CD14-positive monocyte (primary cell): ENCODE measurements around the gene NRSN2. TPM values are rescaled to one million over a fixed set of nuclear protein-coding genes. Genes with fewer than 3 reads are reported as not detected.

ENCODE experiments used
- DNase-seq, 3 donors: peaks; one replicate each; pipeline ENCODE4 v3.0.0-alpha.2; 2011 to 2022
- H2AFZ ChIP-seq: 2 replicates; pipeline ENCODE4 v1.6.0; 2012; ENCODE audit warnings: mild to moderate bottlenecking, low read depth, low read length, inconsistent platforms; ENCODE audit not compliant: insufficient read depth, poor library complexity, severe bottlenecking
- H3K27ac ChIP-seq, 2 donors: 1 replicate in 1 of 2; 2 replicates in 1 of 2; pipeline ENCODE4 v1.5.1; 2012 to 2013; ENCODE audit warnings: low read length in 2 of 2, control low read depth in 1 of 2, inconsistent platforms in 1 of 2, low read depth in 1 of 2, mild to moderate bottlenecking in 1 of 2
- H3K27me3 ChIP-seq, 2 donors: one replicate each; pipeline versions ENCODE4 v1.6.0 to v1.6.1; 2011 to 2013; ENCODE audit warnings: low read length in 2 of 2; ENCODE audit not compliant: control insufficient read depth in 2 of 2, insufficient read depth in 2 of 2
- H3K36me3 ChIP-seq, 2 donors: replicated peaks in 1 of 2; 1 replicate in 1 of 2; 2 replicates in 1 of 2; pipeline versions ENCODE4 v1.5.1 to v1.6.1; 2012 to 2013; ENCODE audit warnings: low read length in 2 of 2, control low read depth in 1 of 2, inconsistent platforms in 1 of 2, mild to moderate bottlenecking in 1 of 2; ENCODE audit not compliant: insufficient read depth in 2 of 2, control insufficient read depth in 1 of 2
- H3K4me1 ChIP-seq, 2 donors: 1 replicate in 1 of 2; 2 replicates in 1 of 2; pipeline versions ENCODE4 v1.5.1 to v1.6.1; 2012 to 2013; ENCODE audit warnings: low read length in 2 of 2, control low read depth in 1 of 2, inconsistent platforms in 1 of 2, mild to moderate bottlenecking in 1 of 2, moderate library complexity in 1 of 2; ENCODE audit not compliant: insufficient read depth in 2 of 2, control insufficient read depth in 1 of 2
- H3K4me2 ChIP-seq: replicated peaks from 2 replicates; pipeline ENCODE3; 2012; ENCODE audit warnings: low read length, moderate library complexity, mild to moderate bottlenecking; ENCODE audit not compliant: poor library complexity, severe bottlenecking; ENCODE audit errors: extremely low read depth
- H3K4me3 ChIP-seq, 3 experiments: fragments of 200-600 bp in 1 of 3; sonication (generic) in 1 of 3; replicated peaks in 1 of 3; 1 replicate in 2 of 3; 2 replicates in 1 of 3; pipeline ENCODE4 v1.5.1; 2011 to 2013; ENCODE audit warnings: low read length in 3 of 3, mild to moderate bottlenecking in 3 of 3, control low read depth in 2 of 3, low read depth in 2 of 3, inconsistent platforms in 1 of 3, moderate library complexity in 1 of 3
- H3K79me2 ChIP-seq: 2 replicates; pipeline ENCODE4 v1.6.0; 2012; ENCODE audit warnings: mild to moderate bottlenecking, control low read depth, inconsistent platforms, low read length, moderate library complexity; ENCODE audit not compliant: insufficient read depth
- H3K9ac ChIP-seq: 2 replicates; pipeline ENCODE4 v1.6.0; 2017; ENCODE audit warnings: low read length, mild to moderate bottlenecking; ENCODE audit not compliant: insufficient read depth, poor library complexity, severe bottlenecking
- H3K9me3 ChIP-seq, 2 donors: replicated peaks in 1 of 2; 1 replicate in 1 of 2; 2 replicates in 1 of 2; pipeline versions ENCODE4 v1.5.1 to v1.6.1; 2012 to 2013; ENCODE audit warnings: low read length in 2 of 2, control low read depth in 1 of 2; ENCODE audit not compliant: control insufficient read depth in 1 of 2, insufficient read depth in 1 of 2
- H4K20me1 ChIP-seq: 2 replicates; pipeline ENCODE4 v1.6.0; 2012; ENCODE audit warnings: mild to moderate bottlenecking, low read length, control low read depth, moderate library complexity; ENCODE audit not compliant: insufficient read depth
- H3K27ac Mint-ChIP-seq, 7 donors: one replicate each; pipeline ENCODE4 v1.8.0; 2020; ENCODE audit warnings: mild to moderate bottlenecking in 7 of 7, mixed read lengths in 7 of 7, moderate library complexity in 6 of 7, inconsistent platforms in 2 of 7
- H3K27me3 Mint-ChIP-seq, 3 donors: one replicate each; pipeline ENCODE4 v1.8.0; 2021 to 2022; ENCODE audit warnings: low read depth in 3 of 3, mild to moderate bottlenecking in 3 of 3, mixed read lengths in 3 of 3, moderate library complexity in 3 of 3, inconsistent platforms in 1 of 3
- H3K36me3 Mint-ChIP-seq, 2 donors: one replicate each; pipeline ENCODE4 v1.8.0; 2020; ENCODE audit warnings: mixed read lengths in 2 of 2, inconsistent platforms in 1 of 2, mild to moderate bottlenecking in 1 of 2
- H3K4me1 Mint-ChIP-seq: one replicate; pipeline ENCODE4 v1.8.0; 2020; ENCODE audit warnings: mild to moderate bottlenecking, mixed read lengths
- H3K4me3 Mint-ChIP-seq, 2 donors: one replicate each; pipeline ENCODE4 v1.8.0; 2020; ENCODE audit warnings: mild to moderate bottlenecking in 2 of 2, mixed read lengths in 2 of 2, moderate library complexity in 1 of 2
- H3K9me3 Mint-ChIP-seq, 7 donors: one replicate each; pipeline ENCODE4 v1.8.0; 2020 to 2022; ENCODE audit warnings: mixed read lengths in 7 of 7, mild to moderate bottlenecking in 6 of 7, moderate library complexity in 6 of 7, inconsistent platforms in 2 of 7
- CTCF ChIP-seq: fragments of 200-600 bp; IDR thresholded peaks from one replicate; pipeline ENCODE4 v1.8.0; 2022; ENCODE audit warnings: antibody characterized with exemption, mild to moderate bottlenecking
- WGBS: methylation state at CpG from one replicate; pipeline ENCODE4 v1.1.5; 2013; ENCODE audit warnings: missing lambda C conversion rate; ENCODE audit not compliant: insufficient coverage; 5-methylcytosine and 5-hydroxymethylcytosine counted together
- intact Hi-C, 2 donors: fragments of 100-400 bp; cut with micrococcal nuclease; formaldehyde crosslinking; loops; one replicate each; pipeline versions ENCODE4 v1.15.0 to v1.15.1; 2023
- polyA plus RNA-seq, 3 donors: library from polyadenylated mRNA; depleted of rRNA in 1 of 3; unstranded in 2 of 3; stranded (reverse) in 1 of 3; fragments of 300-500 nt in 2 of 3; fragments of >200 nt in 1 of 3; fragmentation: Illumina TruSeq in 2 of 3; gene quantifications; 1 replicate in 2 of 3; 2 replicates in 1 of 3; pipeline ENCODE4 v1.2.3, GENCODE V29; 2012 to 2021

NRSN2 gene
- polyA plus RNA-seq, 3 donors, result 0.09 to 0.73 (median 0.56) TPM

DNA sequence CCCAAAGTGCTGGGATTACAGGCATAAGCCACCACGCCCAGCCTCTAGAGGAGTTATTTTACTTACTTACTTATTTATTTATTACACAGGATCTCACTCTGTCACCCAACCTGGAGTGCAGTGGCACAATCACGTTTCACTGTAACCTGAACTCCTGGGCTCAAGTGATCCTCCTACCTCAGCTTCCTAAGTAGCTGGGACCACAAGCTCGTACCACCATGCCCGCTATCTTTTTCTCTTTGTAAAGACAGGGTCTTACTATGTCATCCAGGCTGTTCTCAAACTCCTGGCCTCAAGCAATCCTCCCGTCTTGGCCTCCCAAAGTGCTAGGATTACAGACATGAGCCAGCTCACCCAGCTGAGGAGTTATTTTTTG lies 32.0 kb downstream of the NRSN2 start:
- Histone ChIP-seq H3K4me2 (no peak overlapping the region), H3K4me1 (peaks cover 13 to 19% of the 10 kb centered on the region in 2 donors), H3K4me3 (no peak overlapping the region), H3K36me3 (no peaks in the 10 kb centered on the region), H3K79me2 (no peaks in the 10 kb centered on the region), H4K20me1 (no peaks in the 10 kb centered on the region), H3K27ac (no peak overlapping the region), H2AFZ (no peak overlapping the region), H3K9ac (no peak overlapping the region), H3K9me3 (no peaks in the 10 kb centered on the region), H3K27me3 (no peaks in the 10 kb centered on the region)
- 90% methylated on average over 3 of the region's 5 CpGs for WGBS
- Mint-ChIP-seq H3K27ac (no peak overlapping the region), H3K4me3 (no peak overlapping the region), H3K36me3 (peaks cover 0 to 4% of the 10 kb centered on the region in 2 donors), H3K9me3 (peaks cover 0 to 2% (median 0%) of the 10 kb centered on the region in 7 donors), H3K27me3 (peaks cover 1 to 4% (median 2%) of the 10 kb centered on the region in 3 donors), H3K4me1 (peaks cover 14% of the 10 kb centered on the region)
- TF ChIP-seq CTCF, result no peak
- DNase-seq, result no peak
- intact Hi-C loops, result no loop called here

- no peaks in the 10 kb centered on the region for H4K20me1 ChIP-seq
- no peak for TF ChIP-seq CTCF
- H3K4me1 ChIP-seq, result peaks cover 10 to 18% of the 10 kb centered on the region in 2 donors
- DNase-seq, result peak; percentile 56 to 61 (median 59)
- H3K36me3 ChIP-seq, result no peaks in the 10 kb centered on the region
- H3K4me2 ChIP-seq, result peak overlapping the region; percentile 96
- peaks cover 0 to 2% (median 1%) of the 10 kb centered on the region in 3 donors for H3K27me3 Mint-ChIP-seq
- no peaks in the 10 kb centered on the region for H3K27me3 ChIP-seq
- peaks cover 5 to 10% of the 10 kb centered on the region in 2 donors for H3K36me3 Mint-ChIP-seq
- H3K27ac ChIP-seq, result peak overlapping the region in 1 of 2 donors; percentile 68
- intact Hi-C loops, result no loop called here
- peaks cover 9% of the 10 kb centered on the region for H3K4me1 Mint-ChIP-seq
- peak overlapping the region; percentile 84 to 87 for H3K4me3 Mint-ChIP-seq
- peak overlapping the region; percentile 64 to 82 (median 70) for H3K4me3 ChIP-seq
- no peaks in the 10 kb centered on the region for H3K79me2 ChIP-seq
- no peaks in the 10 kb centered on the region for H3K9me3 ChIP-seq
- WGBS, result under 1% methylated on average over 81 of the region's 93 CpGs
- peaks cover 0 to 2% (median 0%) of the 10 kb centered on the region in 7 donors for H3K9me3 Mint-ChIP-seq
- peak overlapping the region in 5 of 7 donors; percentile 19 to 84 (median 68) for H3K27ac Mint-ChIP-seq
- peak overlapping the region; percentile 72 for H2AFZ ChIP-seq
- peak overlapping the region; percentile 64 for H3K9ac ChIP-seq
Measured at GRCh38 chr20:380763-381580, 34.1 kb downstream of the NRSN2 start.
